NCI-H2227 treated with DMSO at 0.1 percent for 48 hours (cell line): ENCODE data around the gene PLA2G4E.

Experiments
- DNase-seq: peaks from one replicate; lab custom pipeline; 2025; lab: John Stamatoyannopoulos, UW

The PLA2G4E gene

GRCh38 chr15:41977757-41978383 lies 43.0 kb downstream of the PLA2G4E start:
- DNase-seq: no peak

DNA sequence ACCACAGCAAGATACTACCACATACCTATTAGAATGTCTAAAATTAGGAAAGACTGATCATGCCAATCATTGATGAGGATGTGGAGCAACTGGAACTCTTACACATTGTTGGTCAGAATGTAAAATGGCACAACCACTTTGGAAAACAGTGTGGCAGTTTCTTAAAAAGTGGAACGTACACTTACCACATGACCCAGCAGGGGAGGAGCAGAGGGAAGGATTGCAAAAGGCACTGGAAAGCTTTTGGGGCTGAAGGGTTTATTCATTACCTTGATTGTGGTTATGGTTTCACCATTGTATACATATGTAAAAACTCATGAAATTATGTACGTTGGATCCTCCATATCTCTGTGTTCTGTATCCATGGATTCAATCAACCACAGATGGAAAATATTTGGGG lies 45.2 kb downstream of the PLA2G4E start:
- no peak for DNase-seq

- DNase-seq: no peak
Observed at GRCh38 chr15:41974041-41974440, 46.8 kb downstream of the PLA2G4E start.

- peak; percentile 85 for DNase-seq
Observed at GRCh38 chr15:41972253-41973242, 48.3 kb downstream of the PLA2G4E start, which contains the start of gene EHD4. TSS of gene EHD4 (minus strand) at chr15:41972557. CDS start at chr15:41972494, 63 bp downstream.

DNA sequence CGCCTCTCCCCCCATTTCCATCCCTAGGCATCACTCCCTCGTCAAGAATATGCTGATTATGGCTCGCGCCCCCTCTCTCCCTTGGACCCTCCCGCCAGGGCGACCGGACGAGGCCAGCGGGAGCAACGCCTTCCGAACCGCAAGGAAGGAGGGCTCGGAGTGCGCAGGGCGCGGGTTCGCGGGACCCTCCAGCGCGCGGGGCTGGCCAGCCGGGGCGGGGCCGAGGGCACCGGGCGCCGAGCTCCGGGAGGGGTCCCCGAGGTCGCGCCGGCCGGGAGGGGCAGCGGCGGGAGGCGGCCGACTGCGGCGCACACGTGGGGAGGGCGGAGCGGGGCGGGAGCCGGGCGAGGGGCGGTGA lies 49.0 kb downstream of the PLA2G4E start:
- DNase-seq: no peak

- DNase-seq: peak; percentile 23
Observed at GRCh38 chr15:41971089-41971894, 49.5 kb downstream of the PLA2G4E start.

DNA sequence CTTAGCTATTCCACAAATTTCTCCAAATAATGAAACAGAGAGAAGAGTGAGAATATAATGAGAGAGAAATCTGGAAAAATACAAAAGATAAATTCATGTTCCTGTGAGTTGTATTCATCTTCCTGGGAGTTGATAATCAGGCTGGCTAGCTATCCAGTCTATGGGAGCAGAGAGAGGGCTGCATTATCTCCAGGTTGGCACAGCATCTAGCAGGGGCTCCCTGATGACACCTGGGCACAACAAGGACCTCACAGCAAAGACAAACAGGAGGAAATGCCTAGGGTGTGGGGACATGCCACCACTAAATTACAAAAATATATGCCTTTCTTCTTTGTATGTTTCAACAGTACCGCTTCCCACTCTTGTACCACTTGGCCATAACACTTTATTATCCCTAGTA lies 50.4 kb downstream of the PLA2G4E start:
- no peak for DNase-seq

- no peak for DNase-seq
Observed at GRCh38 chr15:41969851-41970431, 50.9 kb downstream of the PLA2G4E start.

GRCh38 chr15:41968701-41969100 lies 52.1 kb downstream of the PLA2G4E start:
- no peak for DNase-seq

DNA sequence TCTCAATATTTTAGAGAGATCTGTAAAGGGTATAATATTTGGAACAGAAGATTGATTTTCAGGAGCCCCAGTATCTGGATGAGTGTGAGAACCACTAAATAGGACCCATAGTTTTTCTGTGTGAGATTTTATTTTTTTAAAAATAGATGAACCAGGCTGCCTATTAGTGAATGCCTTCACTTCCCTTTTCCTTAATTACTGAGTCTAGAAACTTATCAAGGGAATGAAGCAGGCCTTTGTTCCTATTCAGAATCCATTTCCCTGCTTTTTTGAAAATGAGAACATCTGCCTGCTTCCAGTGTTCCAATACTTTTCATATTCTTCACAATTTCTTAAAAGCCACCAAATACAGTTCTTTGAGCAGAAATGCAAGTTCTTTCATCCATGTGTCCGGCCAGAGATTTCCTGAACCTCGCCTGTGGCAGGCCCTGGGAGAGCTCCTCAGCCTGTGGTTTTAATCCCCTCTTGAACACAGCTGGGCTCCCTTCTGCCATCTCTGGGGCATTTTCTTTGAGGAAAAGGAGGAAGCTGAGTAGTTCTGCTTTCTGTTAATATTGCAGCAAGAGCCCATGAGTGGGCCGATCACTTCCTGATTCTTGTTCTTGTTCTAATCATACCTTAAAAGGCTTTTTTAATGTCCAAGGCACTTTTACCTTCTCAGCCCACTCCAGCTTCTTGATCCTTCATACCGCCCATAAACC lies 53.2 kb downstream of the PLA2G4E start:
- DNase-seq: no peak

DNA sequence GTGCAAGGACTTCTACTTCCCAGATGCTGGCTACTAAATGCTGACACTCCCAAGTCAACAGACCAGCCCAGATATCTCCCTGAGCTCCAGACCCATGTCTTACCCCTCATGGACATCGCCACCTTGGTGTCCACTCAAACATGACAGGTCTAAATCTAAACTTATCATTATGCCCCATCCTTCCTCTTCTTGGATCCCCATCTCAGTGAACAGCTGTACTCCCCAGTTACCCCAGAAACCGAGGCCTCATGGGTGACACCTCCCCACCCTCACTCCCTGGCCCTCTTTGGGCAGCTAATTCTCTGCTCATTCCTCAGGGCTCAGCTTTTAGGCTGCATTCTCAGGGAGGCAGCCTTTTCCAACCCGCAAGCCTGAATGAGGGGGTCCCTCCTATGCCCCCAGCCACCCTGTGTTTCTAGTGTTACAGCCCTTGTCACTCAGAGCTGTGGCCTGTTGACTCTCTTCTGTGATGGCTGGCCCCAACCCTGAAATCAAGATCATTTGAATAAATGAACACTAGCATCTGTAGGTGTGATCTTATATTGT lies 53.8 kb downstream of the PLA2G4E start:
- no peak for DNase-seq

DNA sequence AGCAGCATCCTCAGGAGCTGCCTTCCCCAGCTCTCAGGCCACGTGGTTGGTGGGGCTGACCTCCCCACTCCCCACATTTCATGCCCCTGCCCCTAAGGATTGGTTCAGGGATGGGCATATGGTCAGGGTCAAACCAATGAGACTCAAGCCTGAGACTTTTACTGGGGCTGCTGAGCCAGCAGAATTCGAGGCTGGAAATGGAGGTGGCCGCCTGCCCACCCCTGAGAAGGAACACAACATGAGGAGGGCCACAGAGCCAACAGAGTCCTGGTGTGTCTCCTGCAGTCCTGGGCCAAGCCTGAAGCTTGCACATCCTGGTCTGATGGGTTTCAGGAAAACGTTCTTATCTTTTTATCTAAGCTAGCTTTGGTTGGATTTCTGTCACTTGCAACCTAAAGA lies 54.4 kb downstream of the PLA2G4E start:
- no peak for DNase-seq

- no peak for DNase-seq
Observed at GRCh38 chr15:41965441-41966413, 55.1 kb downstream of the PLA2G4E start.

- no peak for DNase-seq
Observed at GRCh38 chr15:41961595-41962202, 59.1 kb downstream of the PLA2G4E start.

- no peak for DNase-seq
Observed at GRCh38 chr15:41961001-41961518, 59.8 kb downstream of the PLA2G4E start.

GRCh38 chr15:41958002-41958420 lies 62.8 kb downstream of the PLA2G4E start:
- DNase-seq: no peak

DNA sequence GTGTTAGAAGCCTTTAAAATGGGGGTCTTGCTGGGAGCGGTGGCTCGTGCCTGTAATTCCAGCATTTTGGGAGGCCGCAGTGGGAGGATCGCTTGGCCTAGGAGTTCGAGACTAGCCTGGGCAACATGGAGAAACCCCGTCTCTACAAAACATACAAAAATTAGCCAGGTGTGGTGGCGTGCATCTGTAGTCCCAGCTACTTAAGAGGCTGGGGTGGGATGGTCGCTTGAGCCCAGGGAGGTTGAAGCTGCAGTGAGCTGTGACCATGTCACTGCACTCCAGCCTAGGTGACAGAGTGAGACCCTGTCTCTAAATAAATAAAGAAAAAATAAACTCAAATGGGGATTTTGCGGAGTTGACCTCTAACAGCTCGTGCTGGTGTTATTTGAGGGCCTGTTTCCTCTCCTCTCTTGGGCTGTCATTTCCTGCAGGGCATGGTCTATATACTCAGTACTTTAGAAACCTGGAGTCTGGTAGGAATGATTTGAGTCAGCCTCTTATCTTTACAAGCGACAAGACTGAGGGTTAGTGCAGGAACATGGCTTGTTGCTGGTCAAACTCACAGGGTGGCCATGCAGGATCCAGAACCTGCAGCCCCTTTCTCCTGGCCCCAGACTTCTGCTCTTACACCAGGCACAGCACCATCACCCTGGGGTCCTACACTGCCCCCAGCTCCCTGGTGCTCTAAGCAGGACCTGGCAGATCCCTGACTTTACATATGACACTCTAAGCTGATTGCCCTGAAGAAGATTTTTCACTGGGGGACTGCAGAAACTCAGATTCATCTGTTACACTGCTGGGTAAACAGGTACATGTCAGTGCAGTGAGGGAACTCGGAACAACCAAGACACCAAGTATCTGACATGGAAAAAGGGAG lies 63.6 kb downstream of the PLA2G4E start:
- DNase-seq: no peak
